HG02981 (cell line): ENCODE results near the gene CYB5R3.
"Not testable (repeated sequence)": the region's sequence is repeated elsewhere in the genome, so short reads cannot be mapped to it uniquely, and the experiment has no call there.

Experiments
- ATAC-seq: cut with Tn5 transposase; IDR thresholded peaks from one replicate; pipeline ENCODE4 v1.9.1; 2021; ENCODE audit warnings: mild to moderate bottlenecking, moderate library complexity; ENCODE audit not compliant: unreplicated experiment

The CYB5R3 gene

GRCh38 chr22:42577141-42577540 lies 72.1 kb downstream of the CYB5R3 start:
- ATAC-seq, result not testable (repeated sequence)

- not testable (repeated sequence) for ATAC-seq
Measured at GRCh38 chr22:42575996-42576574, 73.1 kb downstream of the CYB5R3 start.

- ATAC-seq, result not testable (repeated sequence)
Measured at GRCh38 chr22:42574468-42574867, 74.7 kb downstream of the CYB5R3 start.

- ATAC-seq, result not testable (repeated sequence)
Measured at GRCh38 chr22:42574046-42574445, 75.1 kb downstream of the CYB5R3 start.

- not testable (repeated sequence) for ATAC-seq
Measured at GRCh38 chr22:42571068-42571467, 78.1 kb downstream of the CYB5R3 start.

GRCh38 chr22:42570580-42570979 lies 78.6 kb downstream of the CYB5R3 start:
- not testable (repeated sequence) for ATAC-seq

GRCh38 chr22:42567950-42568349 lies 81.2 kb downstream of the CYB5R3 start:
- not testable (repeated sequence) for ATAC-seq
